DMS79 treated with DMSO at 0.1 percent for 48 hours (cell line): Measurements from ENCODE around the gene SREK1IP1.

Experiments
- DNase-seq: peaks from one replicate; lab custom pipeline; 2025; lab: John Stamatoyannopoulos, UW

SREK1IP1 gene

DNA sequence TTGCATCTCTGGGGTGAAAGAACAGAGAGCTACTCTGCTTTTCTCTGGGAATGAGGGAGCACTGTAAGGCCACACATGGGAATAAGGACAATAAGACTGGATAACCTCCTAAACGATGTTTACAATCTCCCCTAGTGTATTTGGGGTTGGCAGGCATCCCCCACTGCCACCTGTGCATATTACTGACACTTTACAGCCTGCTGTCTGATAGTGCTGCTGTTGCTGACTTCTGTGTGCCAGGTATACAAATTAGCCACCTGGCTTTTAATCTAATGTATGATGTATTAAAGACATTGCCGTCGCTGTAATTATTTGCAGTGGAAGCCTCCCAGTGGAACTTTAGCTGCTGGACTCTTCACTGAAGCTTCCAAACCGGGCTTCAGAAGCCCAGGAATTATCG, 82.6 kb downstream of the SREK1IP1 start:
- DNase-seq: no peak

DNA sequence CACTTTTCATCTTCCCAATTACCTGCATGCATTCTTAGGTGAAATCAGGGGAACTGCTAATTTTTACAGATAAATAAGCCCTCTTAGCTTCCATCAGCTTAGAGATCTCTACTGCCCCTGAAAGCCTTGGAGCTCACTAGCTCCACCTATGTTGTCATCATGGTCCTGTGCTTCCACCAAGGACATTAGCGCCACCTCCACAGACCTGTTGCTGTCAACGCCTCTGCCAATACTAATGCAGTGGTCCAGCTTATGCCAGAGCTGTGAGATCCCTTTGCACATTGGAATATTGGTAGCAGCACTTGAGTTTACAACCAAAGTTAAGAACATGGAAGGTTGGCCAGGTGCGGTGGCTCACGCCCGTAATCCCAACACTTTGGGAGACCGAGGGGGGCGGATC, 85.9 kb downstream of the SREK1IP1 start:
- DNase-seq: no peak

DNA sequence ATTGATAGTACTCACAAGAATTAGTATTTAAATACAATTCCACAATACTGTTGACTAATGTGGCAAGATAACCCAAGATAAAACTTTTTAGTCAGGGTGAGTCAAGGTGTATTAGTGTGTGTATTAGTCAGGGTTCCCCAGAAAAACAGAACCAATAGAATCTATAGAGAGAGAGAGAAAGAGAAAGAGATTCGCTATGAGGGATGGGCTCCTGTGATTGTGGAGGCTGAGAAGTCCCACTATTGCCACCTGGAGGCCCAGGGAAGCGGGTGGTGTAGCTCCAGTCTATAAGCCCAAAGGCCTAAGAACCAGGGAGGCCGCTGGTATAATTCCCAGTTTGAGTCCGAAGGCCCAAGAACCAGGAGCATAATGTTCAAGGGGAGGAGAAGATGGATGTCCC, 88.2 kb downstream of the SREK1IP1 start:
- no peak for DNase-seq

DNA sequence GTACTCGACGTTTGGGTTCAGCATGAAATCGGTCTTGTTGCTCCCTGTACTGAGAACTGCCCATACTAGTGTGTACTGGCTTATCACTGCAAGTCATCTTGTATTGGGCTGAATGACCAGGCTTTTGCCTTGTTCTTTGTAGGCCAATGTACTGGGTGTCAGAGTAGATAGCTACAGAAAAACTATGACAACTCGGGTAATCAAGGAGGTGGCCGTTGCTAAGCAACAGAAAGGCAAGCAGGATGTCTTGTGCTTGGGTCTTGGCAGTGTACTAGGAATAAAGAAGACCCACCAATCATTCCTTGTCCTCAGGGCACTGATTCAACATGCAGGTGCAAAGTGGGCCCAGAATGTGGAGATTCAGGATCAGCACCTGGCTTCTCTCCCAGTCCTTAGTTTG, 90.1 kb downstream of the SREK1IP1 start:
- no peak for DNase-seq

DNA sequence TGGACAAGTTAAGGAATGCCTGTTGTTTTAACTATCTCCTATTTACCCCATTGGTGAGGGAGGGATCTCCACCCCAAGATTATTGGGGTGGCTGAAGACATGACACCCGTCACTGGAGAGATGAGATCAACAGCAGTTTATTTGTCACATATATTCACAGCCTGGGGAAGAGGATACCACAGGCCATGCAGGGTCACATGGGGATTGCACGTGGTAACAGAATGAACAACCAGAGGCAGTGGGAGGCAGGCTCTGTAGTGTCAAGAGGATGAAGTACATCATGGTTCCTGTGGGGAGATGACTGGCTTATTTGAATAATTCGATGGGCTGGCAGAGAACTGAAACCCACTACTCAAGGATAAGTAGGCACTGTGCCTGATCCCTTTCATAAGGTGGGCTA, 96.8 kb downstream of the SREK1IP1 start:
- no peak for DNase-seq

DNA sequence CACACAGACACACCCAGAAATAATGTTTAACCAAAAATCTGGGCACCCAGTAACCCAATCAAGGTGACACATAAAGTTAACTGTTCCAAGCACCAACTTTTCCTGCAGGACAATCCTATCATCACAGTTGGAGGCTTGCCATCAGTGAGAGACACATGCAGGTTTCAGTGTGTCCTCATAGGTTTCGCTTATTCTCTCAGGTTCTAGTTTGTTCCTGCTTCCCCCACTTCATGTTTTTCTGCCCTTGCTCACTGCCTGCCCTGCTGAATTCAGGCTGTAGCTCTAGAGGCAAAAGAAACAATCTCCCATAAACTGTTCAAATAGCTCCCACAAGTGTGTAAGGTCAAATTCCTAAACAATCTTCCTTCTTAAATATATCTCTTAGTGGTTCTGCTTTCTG, 98.2 kb downstream of the SREK1IP1 start:
- DNase-seq: no peak
